CD1c-positive myeloid dendritic cell (primary cell): ENCODE data around the gene ZC3HAV1.
"Not testable (repeated sequence)": the region's sequence is repeated elsewhere in the genome, so short reads cannot be mapped to it uniquely, and the experiment has no call there.

ENCODE experiments used
- DNase-seq: peaks from one replicate; pipeline ENCODE4 v3.0.0-alpha.2; 2016; ENCODE audit errors: extremely low spot score

Gene ZC3HAV1

GRCh38 chr7:139087212-139087611 is 22.3 kb downstream of the ZC3HAV1 start:
- no peak for DNase-seq

DNA sequence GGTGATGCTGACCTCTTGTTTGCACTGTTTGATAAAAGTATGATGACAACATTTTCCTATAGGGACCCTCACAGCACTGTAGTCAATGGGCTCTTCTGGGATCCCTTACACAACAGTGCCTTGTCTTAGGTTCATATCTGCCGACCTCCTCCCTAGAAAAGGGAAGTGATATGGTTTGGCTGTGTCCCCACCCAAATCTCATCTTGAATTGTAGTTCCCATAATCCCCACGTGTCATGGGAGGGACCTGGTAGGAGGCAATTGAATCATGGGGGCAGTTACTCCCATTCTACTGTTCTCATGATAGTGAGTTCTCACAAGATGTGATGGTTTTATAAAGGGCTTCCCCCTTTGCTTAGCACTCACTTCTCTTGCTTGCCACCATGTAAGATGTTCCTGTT is 23.1 kb downstream of the ZC3HAV1 start:
- DNase-seq = no peak

GRCh38 chr7:139084709-139085108 is 24.8 kb downstream of the ZC3HAV1 start:
- DNase-seq = no peak

DNA sequence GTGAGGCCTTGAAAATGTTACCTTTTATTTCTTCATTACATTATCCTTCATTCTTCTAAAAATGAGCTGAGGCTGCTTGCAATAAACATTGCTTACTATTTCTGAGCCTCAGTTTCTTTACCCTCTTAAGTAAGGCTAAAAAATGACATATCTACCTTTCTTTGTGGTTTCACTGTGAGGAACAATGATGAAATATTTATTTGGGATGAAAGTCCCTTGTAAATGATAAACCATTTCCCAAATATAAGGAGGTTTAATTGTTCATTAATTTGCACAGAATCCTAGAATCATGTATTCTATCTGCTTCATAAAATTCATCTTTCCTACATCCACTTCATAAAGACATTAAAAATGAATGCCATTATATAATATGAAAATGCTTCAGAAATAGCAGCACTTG is 27.9 kb downstream of the ZC3HAV1 start:
- no peak for DNase-seq

DNA sequence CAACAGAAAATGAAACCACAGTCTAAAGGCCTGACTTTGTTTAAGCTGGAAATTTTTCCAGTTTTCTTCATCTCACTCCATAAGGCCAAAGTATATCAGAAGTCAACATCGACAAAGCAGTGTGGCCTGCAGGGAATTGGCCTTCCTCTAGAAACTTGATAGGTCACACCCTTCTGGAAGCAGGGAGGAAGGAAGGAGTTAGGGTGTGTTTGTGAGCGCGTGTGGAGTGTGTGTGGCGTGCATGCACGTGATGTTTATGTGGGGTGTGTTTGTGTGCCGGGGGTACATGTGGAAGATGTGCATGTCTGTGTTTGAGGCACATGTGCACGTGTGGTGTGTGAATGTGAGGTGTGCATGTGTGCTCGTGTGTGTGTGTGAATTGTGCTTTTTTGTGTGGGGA is 28.6 kb downstream of the ZC3HAV1 start:
- no peak for DNase-seq

DNA sequence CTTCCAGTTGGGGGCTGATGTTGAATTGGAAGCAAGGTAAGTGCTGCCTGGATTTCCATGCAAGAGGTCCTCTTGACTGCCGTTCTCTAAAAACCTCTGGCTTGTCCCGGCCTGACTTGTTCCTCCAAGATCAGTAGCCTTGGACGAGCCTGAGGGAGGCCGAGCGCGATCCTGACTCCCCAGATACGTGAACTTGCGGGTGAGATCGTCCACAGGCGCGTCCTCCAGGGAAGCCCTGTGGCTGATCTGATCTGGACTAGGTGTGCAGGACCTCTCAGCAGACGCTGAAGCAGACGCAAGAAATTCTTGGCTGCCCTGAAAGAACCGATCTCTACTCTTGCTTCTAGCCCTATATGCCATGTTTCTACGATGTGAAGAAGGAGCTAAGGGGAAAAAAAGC is 29.7 kb downstream of the ZC3HAV1 start:
- no peak for DNase-seq

DNA sequence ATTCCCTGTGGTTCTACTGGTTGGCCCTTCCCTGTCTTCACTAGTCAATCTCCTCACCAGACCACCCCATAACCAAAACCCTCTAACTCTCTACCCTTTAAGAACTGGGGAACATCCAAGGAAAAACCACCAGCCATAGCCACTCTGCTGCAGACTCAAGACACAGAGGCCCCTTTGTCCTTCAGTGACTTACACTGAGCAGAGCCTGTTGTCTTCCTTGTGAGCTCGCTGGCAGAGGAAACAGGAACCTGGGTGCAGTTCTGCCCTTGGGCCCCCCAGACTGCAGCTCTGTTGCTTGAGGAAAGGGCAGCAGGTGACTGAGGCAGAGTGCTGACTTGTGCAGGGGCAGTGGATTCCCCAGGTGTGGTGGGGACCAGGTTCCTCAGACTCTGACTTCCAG is 30.6 kb downstream of the ZC3HAV1 start:
- DNase-seq = no peak

- DNase-seq = no peak
Observed at GRCh38 chr7:139078399-139078798, 31.1 kb downstream of the ZC3HAV1 start.

DNA sequence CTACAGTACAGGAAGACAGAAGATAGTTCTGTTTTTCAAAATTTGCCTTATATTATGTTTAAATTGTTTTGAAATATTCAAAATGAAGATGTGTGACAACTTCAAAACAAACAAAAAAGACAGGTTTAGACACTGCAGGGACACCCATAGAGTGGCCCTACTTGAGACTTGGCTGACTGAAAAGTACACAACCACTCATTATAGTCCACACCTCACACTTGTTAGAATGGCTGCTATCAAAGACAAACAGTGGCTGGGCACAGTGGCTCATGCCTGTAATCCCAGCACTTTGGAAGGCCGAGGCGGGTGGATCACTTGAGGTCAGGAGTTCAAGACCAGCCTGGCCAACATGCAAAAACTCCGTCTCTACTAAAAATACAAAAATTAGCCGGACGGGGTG is 31.8 kb downstream of the ZC3HAV1 start:
- DNase-seq = not testable (repeated sequence)

DNA sequence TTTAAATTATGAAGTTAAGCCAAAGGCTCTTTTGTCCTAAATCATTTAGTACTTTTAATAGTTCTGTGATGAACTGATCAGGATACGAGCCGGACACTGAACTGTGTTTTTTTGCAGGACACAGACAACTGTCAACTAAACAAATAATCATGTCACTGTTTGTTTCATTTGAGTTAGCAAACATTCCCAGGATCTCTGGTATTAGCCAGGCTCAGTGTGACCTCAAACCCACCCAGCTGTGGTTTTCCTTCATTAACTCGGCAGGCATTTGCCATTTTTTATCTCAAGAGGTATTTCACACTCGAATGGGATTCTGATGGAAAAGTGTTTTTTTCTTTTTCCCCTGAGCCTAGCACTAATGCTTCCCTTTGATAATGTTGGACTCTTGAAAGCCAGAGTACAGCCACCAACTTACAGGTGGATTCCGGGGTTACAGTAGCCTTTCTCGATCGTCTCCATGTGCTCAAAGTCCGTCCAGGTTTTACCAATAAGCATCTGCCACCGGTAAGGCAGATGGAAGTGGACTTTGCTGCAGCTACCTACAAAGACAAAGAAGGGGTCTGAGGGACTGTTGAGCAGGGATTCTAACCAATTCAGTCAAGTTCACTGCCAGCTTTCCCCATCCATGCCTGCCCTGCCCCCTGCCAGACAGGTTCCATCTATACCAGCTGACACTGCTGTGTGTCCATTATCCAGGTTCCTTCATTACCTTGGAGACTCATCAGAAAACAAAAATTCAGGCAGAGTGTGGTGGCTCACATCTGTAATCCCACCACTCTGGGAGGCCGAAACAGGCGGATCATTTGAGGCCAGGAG is 33.4 kb downstream of the ZC3HAV1 start:
- DNase-seq = no peak

GRCh38 chr7:139075031-139075652 is 34.4 kb downstream of the ZC3HAV1 start:
- peak; percentile 89 for DNase-seq

DNA sequence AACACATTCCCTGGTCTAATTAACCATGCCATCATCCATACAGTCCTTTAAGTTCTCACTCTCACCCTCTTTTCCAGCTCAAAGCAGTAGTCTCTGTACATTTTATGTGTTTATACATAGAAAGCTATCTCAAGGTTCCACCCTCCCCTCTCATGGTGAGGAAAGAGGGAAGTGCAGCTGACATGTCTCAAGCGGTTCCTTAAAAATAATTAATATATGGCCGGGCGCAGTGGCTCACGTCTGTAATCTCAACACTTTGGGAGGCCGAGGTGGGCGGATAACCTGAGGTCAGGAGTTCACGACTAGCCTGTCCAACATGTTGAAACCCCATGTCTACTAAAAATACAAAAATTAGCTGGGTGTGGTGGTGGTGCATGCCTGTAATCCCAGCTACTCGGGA is 36.7 kb downstream of the ZC3HAV1 start:
- DNase-seq = peak; percentile 60

GRCh38 chr7:139071680-139072079 is 37.8 kb downstream of the ZC3HAV1 start:
- no peak for DNase-seq

DNA sequence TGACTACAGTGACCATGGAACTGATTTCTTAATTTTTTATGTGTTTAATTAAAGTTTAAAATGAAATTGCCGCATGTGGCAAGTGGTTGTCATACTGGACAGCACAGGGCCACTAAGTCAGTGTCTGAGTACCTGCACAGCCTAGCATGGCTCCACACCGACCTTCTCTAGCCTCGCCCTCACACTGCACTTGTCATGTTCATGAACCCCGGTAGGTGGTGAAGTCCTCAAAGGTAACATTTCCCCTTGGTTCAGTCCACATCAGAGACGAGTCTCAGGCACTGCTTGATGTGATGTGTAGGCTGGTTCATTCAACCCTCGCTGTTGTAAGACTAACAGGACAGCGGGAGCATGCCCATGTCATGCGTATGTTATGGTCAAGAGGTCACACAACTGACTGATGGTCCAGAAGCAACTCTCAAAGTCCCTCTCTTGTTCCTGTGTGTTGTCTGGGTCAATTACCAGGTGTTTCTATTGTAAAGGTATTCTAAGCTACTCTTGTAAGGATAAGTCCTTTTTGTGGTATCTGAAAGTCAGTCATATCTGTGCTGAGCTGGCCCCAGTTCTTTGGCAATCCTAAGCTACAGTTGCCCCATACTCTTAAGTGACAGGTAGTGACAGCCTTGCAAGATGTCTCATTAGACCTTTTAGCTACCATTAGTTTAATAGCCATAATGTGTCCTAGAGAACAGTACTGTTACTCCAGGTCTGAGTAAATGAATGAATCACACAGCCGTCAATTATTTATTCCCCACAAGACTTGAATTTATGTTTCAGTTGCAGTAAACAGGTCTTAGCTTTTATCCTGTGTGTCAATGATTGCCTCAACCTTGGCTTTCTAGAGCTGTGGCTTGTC is 40.7 kb downstream of the ZC3HAV1 start:
- no peak for DNase-seq

GRCh38 chr7:139066315-139066714 is 43.2 kb downstream of the ZC3HAV1 start:
- DNase-seq = no peak

DNA sequence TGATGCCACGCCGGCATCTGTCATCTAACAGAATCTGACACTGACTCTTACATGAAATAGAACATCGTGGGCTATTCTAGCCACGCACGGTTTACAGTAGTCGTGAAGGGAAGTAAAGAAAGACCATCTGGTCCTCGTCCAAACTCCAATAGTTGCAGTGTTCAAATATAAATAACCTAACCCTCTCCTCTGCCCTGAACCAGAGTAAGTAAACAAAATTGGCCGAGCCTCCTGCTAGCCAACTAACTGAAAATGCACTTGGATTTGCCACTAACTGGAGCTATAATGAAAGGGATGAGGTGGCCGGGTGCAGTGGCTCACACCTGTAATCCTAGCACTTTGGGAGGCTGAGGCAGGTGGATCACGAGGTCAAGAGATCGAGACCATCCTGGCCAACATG is 44.2 kb downstream of the ZC3HAV1 start:
- DNase-seq = no peak

DNA sequence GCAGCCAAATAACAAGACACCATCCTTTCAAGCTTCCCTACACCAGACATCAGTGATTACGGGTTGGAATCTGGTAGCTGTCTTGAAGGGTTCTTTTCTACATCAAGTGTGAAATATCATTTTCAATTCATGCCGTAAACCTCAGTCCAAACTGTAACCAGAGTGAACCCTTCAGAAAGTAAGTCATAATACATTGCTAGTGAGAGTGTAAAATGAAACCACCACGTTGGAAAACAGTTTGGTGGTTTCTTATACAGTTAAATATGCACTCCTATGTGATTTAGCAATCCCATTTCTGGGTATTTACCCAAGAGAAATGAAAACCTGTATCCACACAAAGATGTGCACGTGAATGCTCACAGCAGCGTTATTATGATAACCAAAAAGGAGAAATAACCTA is 48.1 kb downstream of the ZC3HAV1 start:
- DNase-seq = no peak

DNA sequence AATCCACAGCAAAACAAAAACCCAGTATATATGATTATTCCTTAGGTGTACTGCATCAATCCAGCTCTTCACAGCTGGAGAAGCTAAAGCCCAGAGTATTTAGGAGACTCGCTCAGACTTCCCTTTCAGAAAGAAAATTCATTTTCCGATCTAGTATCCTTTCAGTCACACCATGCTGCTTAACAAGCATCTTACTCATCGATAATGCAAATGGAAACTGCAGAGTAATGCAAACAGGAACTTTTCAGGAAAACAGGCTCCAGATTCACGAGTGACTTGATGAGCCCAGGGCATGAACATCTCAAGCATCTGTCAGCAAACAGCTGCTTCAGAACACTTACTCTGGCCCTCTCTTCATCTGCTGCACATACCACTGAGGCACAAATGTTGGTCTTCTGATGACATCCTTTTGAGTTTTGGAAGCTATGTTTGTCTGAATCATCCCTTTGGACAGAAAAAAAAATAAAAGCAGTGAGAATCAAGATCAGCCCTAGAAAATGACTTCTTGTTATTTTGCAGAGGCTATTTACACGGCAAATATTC is 48.8 kb downstream of the ZC3HAV1 start:
- no peak for DNase-seq

- DNase-seq = no peak
Observed at GRCh38 chr7:139059905-139060304, 49.6 kb downstream of the ZC3HAV1 start.

- peak; percentile 15 for DNase-seq
Observed at GRCh38 chr7:139058943-139059342, 50.6 kb downstream of the ZC3HAV1 start.

- DNase-seq = no peak
Observed at GRCh38 chr7:139055674-139056073, 53.8 kb downstream of the ZC3HAV1 start.

GRCh38 chr7:139054656-139055055 is 54.9 kb downstream of the ZC3HAV1 start:
- not testable (repeated sequence) for DNase-seq
